Measurements from ENCODE around the gene CACNA2D3.

CACNA2D3 gene

DNA sequence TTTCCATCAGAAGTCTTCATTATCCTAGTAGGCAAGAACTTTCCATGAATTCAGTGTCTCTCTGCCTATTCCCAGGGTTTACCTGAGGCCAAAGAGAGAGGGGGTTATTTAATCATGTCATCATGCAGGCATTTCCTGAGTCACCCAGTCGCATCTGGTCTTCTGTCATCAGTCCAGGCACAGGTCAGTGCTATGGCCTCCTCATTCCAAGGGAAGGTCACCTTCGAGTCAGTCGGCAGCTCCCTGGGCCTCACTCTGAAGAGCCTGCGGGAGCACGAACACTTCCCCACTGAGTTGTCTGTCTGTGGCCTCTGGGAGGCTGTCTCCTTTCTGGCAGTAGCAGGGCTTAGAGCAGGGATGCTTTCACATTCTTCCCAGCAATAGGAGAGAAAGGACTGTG is 831.7 kb downstream of the CACNA2D3 start:
- no peaks in the 10 kb centered on the region for H4K20me1 ChIP-seq (ENCODE audit: low read depth, low read length)
- H3K9me2 ChIP-seq (replicated peaks; ENCODE audit: insufficient read depth, low read length), result no peaks in the 10 kb centered on the region
- no peak overlapping the region for H2AFZ ChIP-seq (ENCODE audit: low read depth, low read length, severe bottlenecking)
- no peak overlapping the region for H3K27ac ChIP-seq (ENCODE audit: low read depth, low read length)
- no peak overlapping the region for H3K4me3 ChIP-seq (ENCODE audit: insufficient read depth, low read length, poor library complexity, severe bottlenecking)
- TF ChIP-seq EZH2phosphoT487 (conservative IDR thresholded peaks at IDR 0.05; ENCODE audit: low read length), result no peak
- TF ChIP-seq, protein P1, sequence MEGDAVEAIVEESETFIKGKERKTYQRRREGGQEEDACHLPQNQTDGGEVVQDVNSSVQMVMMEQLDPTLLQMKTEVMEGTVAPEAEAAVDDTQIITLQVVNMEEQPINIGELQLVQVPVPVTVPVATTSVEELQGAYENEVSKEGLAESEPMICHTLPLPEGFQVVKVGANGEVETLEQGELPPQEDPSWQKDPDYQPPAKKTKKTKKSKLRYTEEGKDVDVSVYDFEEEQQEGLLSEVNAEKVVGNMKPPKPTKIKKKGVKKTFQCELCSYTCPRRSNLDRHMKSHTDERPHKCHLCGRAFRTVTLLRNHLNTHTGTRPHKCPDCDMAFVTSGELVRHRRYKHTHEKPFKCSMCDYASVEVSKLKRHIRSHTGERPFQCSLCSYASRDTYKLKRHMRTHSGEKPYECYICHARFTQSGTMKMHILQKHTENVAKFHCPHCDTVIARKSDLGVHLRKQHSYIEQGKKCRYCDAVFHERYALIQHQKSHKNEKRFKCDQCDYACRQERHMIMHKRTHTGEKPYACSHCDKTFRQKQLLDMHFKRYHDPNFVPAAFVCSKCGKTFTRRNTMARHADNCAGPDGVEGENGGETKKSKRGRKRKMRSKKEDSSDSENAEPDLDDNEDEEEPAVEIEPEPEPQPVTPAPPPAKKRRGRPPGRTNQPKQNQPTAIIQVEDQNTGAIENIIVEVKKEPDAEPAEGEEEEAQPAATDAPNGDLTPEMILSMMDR (IDR thresholded peaks at IDR 0.05; ENCODE audit: insufficient read depth, low read length, poor library complexity, severe bottlenecking), result no peak
- H3F3A ChIP-seq (ENCODE audit: insufficient read depth), result no peaks in the 10 kb centered on the region
- H3K9me3 ChIP-seq (ENCODE audit: insufficient read depth, low read length), result no peaks in the 10 kb centered on the region
- H3K36me3 ChIP-seq (ENCODE audit: low read length), result no peaks in the 10 kb centered on the region
- no peak overlapping the region for H3K9ac ChIP-seq (ENCODE audit: low read length)
- no peaks in the 10 kb centered on the region for H3K27me3 ChIP-seq (ENCODE audit: low read length)
- no peaks in the 10 kb centered on the region for H3K79me2 ChIP-seq (ENCODE audit: insufficient read depth, low read length)
- no peak overlapping the region for H3K4me2 ChIP-seq (ENCODE audit: low read depth, low read length, poor library complexity, severe bottlenecking)

DNA sequence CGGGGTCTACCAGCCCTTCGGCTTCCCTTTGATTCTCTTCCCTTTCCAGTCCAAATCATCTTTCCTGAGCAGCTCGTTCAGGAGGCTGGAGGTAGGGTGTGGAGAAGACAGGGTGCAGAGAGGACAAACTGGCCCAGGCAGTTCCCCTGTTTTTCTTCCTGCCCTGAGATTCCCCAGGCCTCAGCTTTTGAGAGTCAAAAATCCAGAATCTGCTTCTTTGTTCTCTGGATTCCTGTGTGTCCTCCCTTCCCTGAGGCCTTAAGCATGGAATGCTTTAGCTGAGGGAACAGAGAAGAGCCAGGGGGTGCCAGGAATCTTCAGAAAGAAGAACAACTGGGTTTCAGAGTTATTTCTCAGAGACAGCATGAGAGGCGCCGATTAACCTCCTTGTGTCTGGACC is 832.2 kb downstream of the CACNA2D3 start:
- TF ChIP-seq EZH2phosphoT487 (conservative IDR thresholded peaks at IDR 0.05; ENCODE audit: low read length), result no peak
- TF ChIP-seq, protein P1 (IDR thresholded peaks at IDR 0.05; ENCODE audit: insufficient read depth, low read length, poor library complexity, severe bottlenecking), result no peak
- no peak overlapping the region for H3K4me2 ChIP-seq (ENCODE audit: low read depth, low read length, poor library complexity, severe bottlenecking)

DNA sequence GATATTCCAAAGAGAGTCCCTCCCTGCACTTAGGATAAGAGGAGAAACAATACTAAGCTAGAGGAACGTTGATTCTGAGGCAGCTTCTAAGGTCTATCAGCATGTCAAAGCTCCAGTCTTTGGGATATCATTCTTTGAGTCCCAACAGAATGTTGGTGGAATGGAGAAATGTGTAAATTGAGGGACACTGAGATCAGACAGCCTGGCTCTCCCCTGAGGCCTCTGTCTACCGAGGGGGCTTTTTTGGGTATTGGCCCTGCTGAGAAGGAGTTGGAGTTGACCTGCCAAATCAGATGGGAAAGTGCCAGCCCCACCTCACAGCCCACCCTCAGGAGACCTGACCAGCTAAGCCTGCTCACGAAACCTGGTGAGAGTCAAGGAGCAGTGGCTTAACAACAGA is 833.1 kb downstream of the CACNA2D3 start:
- TF ChIP-seq EZH2phosphoT487 (conservative IDR thresholded peaks at IDR 0.05; ENCODE audit: low read length), result no peak
- TF ChIP-seq, protein P1 (IDR thresholded peaks at IDR 0.05; ENCODE audit: insufficient read depth, low read length, poor library complexity, severe bottlenecking), result no peak
- Histone ChIP-seq H4K20me1 (ENCODE audit: low read depth, low read length) (no peaks in the 10 kb centered on the region), H3F3A (ENCODE audit: insufficient read depth) (no peaks in the 10 kb centered on the region), H3K9me2 (replicated peaks; ENCODE audit: insufficient read depth, low read length) (no peaks in the 10 kb centered on the region), H3K79me2 (ENCODE audit: insufficient read depth, low read length) (no peaks in the 10 kb centered on the region), H3K4me3 (ENCODE audit: insufficient read depth, low read length, poor library complexity, severe bottlenecking) (no peak overlapping the region), H2AFZ (ENCODE audit: low read depth, low read length, severe bottlenecking) (no peak overlapping the region), H3K27ac (ENCODE audit: low read depth, low read length) (no peak overlapping the region), H3K9me3 (ENCODE audit: insufficient read depth, low read length) (no peaks in the 10 kb centered on the region), H3K9ac (ENCODE audit: low read length) (no peak overlapping the region), H3K4me2 (ENCODE audit: low read depth, low read length, poor library complexity, severe bottlenecking) (no peak overlapping the region), H3K36me3 (ENCODE audit: low read length) (no peaks in the 10 kb centered on the region), H3K27me3 (ENCODE audit: low read length) (no peaks in the 10 kb centered on the region)

More for the DNA sequence above, 832.2 kb downstream of the CACNA2D3 start:
- H3K79me2 ChIP-seq (ENCODE audit: insufficient read depth, low read length), result no peaks in the 10 kb centered on the region
- H4K20me1 ChIP-seq (ENCODE audit: low read depth, low read length), result no peaks in the 10 kb centered on the region
- H2AFZ ChIP-seq (ENCODE audit: low read depth, low read length, severe bottlenecking), result no peak overlapping the region
- H3K27ac ChIP-seq (ENCODE audit: low read depth, low read length), result no peak overlapping the region
- H3F3A ChIP-seq (ENCODE audit: insufficient read depth), result no peaks in the 10 kb centered on the region
- H3K9ac ChIP-seq (ENCODE audit: low read length), result no peak overlapping the region
- H3K9me3 ChIP-seq (ENCODE audit: insufficient read depth, low read length), result no peaks in the 10 kb centered on the region
- H3K36me3 ChIP-seq (ENCODE audit: low read length), result no peaks in the 10 kb centered on the region
- no peak overlapping the region for H3K4me3 ChIP-seq (ENCODE audit: insufficient read depth, low read length, poor library complexity, severe bottlenecking)
- no peaks in the 10 kb centered on the region for H3K27me3 ChIP-seq (ENCODE audit: low read length)
- no peaks in the 10 kb centered on the region for H3K9me2 ChIP-seq (replicated peaks; ENCODE audit: insufficient read depth, low read length)

All from SU-DHL-6 (cell line).